DND-41 (cell line): ENCODE measurements around the gene CDT1.

Experiments
- ATAC-seq: fragments of 200-7000 bp; cut with Tn5 transposase; 3 replicates; pipeline ENCODE4 v1.9.1; 2021; ENCODE audit warnings: low read depth; ENCODE audit not compliant: insufficient read depth
- DNase-seq: peaks from one replicate; pipeline ENCODE4 v3.0.0-alpha.2; 2020
- H2AFZ ChIP-seq: 2 replicates; pipeline ENCODE4 v1.6.0; 2012; ENCODE audit warnings: low read depth, low read length
- H3K27ac ChIP-seq: 2 replicates; pipeline ENCODE4 v1.5.1; 2012; ENCODE audit warnings: low read length, inconsistent platforms
- H3K27me3 ChIP-seq: fragments of 200-600 bp; sonication (generic); 2 replicates; pipeline ENCODE4 v1.6.0; 2012; ENCODE audit warnings: low read length, mild to moderate bottlenecking, inconsistent platforms; ENCODE audit not compliant: insufficient read depth, poor library complexity
- H3K36me3 ChIP-seq: 2 replicates; pipeline ENCODE4 v1.5.1; 2012; ENCODE audit warnings: low read length, inconsistent platforms; ENCODE audit not compliant: insufficient read depth
- H3K4me1 ChIP-seq: 2 replicates; pipeline ENCODE4 v1.5.1; 2012; ENCODE audit warnings: mild to moderate bottlenecking, low read length; ENCODE audit not compliant: insufficient read depth
- H3K4me2 ChIP-seq: 2 replicates; pipeline ENCODE4 v1.6.0; 2012; ENCODE audit warnings: mild to moderate bottlenecking, moderate library complexity, low read length, inconsistent platforms; ENCODE audit not compliant: insufficient read depth
- H3K4me3 ChIP-seq, 2 experiments: fragments of 200-600 bp in 1 of 2; shearing (Covaris generic) in 1 of 2; 2 replicates each; pipeline ENCODE4 v1.5.1; 2012 to 2016; ENCODE audit warnings: inconsistent platforms in 2 of 2, low read length in 2 of 2, mild to moderate bottlenecking in 2 of 2, low read depth in 1 of 2, moderate library complexity in 1 of 2
- H3K79me2 ChIP-seq: 2 replicates; pipeline ENCODE4 v1.6.0; 2012; ENCODE audit warnings: low read length, inconsistent platforms; ENCODE audit not compliant: insufficient read depth
- H3K9ac ChIP-seq: 2 replicates; pipeline ENCODE4 v1.6.0; 2012; ENCODE audit warnings: low read depth, mild to moderate bottlenecking, inconsistent platforms, low read length, moderate library complexity
- H3K9me3 ChIP-seq: 2 replicates; pipeline ENCODE4 v1.5.1; 2012; ENCODE audit warnings: low read length, moderate library complexity, mild to moderate bottlenecking, inconsistent platforms; ENCODE audit not compliant: insufficient read depth, severe bottlenecking
- H4K20me1 ChIP-seq: 2 replicates; pipeline ENCODE4 v1.6.0; 2012; ENCODE audit warnings: low read length; ENCODE audit not compliant: insufficient read depth
- EZH2 ChIP-seq: IDR thresholded peaks from 3 replicates; pipeline ENCODE4 v1.6.1; 2012; ENCODE audit warnings: borderline replicate concordance, low read depth, mild to moderate bottlenecking, moderate library complexity, low read length, inconsistent platforms; ENCODE audit not compliant: severe bottlenecking
- TF ChIP-seq, protein P1 (sequence below): IDR thresholded peaks from 2 replicates; pipeline ENCODE4 v1.5.1; 2012; ENCODE audit warnings: borderline replicate concordance, low read length, moderate library complexity, mild to moderate bottlenecking; ENCODE audit not compliant: poor library complexity, severe bottlenecking; ENCODE audit errors: extremely low read depth

CDT1 gene

GRCh38 chr16:88839026-88839529, 35.5 kb downstream of the CDT1 start:
- H2AFZ ChIP-seq, result no peak overlapping the region
- H3K4me3 ChIP-seq, result no peak overlapping the region
- H3K9ac ChIP-seq, result no peak overlapping the region
- ATAC-seq (no peak), DNase-seq (no peak)
- H3K4me2 ChIP-seq, result no peak overlapping the region
- no peaks in the 10 kb centered on the region for H3K27me3 ChIP-seq
- no peaks in the 10 kb centered on the region for H3K79me2 ChIP-seq
- no peaks in the 10 kb centered on the region for H3K9me3 ChIP-seq
- H3K36me3 ChIP-seq, result peaks cover 34% of the 10 kb centered on the region
- no peak overlapping the region for H3K27ac ChIP-seq
- no peaks in the 10 kb centered on the region for H3K4me1 ChIP-seq
- peaks cover 10% of the 10 kb centered on the region; the same call in 1 of the 2 replicates for H4K20me1 ChIP-seq
- TF ChIP-seq EZH2, result no peak
- TF ChIP-seq, protein P1, sequence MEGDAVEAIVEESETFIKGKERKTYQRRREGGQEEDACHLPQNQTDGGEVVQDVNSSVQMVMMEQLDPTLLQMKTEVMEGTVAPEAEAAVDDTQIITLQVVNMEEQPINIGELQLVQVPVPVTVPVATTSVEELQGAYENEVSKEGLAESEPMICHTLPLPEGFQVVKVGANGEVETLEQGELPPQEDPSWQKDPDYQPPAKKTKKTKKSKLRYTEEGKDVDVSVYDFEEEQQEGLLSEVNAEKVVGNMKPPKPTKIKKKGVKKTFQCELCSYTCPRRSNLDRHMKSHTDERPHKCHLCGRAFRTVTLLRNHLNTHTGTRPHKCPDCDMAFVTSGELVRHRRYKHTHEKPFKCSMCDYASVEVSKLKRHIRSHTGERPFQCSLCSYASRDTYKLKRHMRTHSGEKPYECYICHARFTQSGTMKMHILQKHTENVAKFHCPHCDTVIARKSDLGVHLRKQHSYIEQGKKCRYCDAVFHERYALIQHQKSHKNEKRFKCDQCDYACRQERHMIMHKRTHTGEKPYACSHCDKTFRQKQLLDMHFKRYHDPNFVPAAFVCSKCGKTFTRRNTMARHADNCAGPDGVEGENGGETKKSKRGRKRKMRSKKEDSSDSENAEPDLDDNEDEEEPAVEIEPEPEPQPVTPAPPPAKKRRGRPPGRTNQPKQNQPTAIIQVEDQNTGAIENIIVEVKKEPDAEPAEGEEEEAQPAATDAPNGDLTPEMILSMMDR, result no peak

DNA sequence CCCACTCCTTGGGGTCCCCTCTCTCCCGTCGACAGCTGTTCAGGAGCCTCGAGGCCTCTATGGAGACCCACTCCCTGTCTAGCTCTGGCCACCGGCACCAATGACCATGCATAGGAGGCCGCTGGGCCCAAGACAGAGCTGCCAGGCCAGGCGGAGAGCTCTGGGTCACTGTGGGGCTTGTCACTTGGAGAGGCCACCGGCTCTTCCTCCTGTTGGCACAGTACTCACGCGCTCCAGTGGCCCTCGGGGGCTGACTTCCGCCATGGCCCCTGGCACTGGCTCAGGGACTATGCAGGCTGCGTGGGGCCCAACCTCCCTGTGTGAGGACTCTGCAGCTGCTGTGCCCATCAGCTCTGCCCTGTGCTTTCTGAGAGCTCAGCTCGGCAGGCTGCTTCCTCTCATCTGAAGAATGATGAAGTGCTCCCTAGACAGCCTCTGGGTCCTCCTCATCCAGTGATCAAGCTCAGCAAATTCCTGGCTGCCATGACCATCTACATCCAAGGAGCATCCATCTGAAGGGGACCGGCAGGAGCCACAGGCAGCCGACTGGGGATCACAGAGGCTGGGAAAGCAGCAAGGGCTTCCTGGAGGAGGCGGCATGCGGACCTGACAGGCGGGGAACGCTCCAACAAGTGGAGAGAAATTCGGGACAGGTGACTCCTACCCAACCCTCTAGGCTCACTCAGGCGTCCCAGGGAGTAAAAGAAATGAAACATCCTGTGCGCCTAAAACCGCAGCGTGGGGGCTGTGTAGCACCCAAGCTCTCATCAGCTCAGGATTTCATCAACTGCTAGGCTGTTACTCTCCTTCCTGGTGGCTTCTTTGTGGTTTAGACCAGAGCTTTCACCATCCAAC, 36.4 kb downstream of the CDT1 start:
- Histone ChIP-seq H3K4me2 (no peak overlapping the region), H4K20me1 (peaks cover 10% of the 10 kb centered on the region; the same call in 1 of the 2 replicates), H3K36me3 (peaks cover 32% of the 10 kb centered on the region), H3K79me2 (no peaks in the 10 kb centered on the region), H3K27me3 (no peaks in the 10 kb centered on the region), H2AFZ (no peak overlapping the region), H3K4me1 (no peaks in the 10 kb centered on the region), H3K9me3 (no peaks in the 10 kb centered on the region), H3K27ac (no peak overlapping the region), H3K9ac (no peak overlapping the region), H3K4me3 (no peak overlapping the region)
- DNase-seq (no peak), ATAC-seq (no peak; the same call in 1 of the 3 replicates)
- TF ChIP-seq, protein P1, result no peak
- no peak for TF ChIP-seq EZH2

- Histone ChIP-seq H3K9me3 (no peaks in the 10 kb centered on the region), H3K4me3 (no peak overlapping the region), H2AFZ (no peak overlapping the region), H3K36me3 (peaks cover 24% of the 10 kb centered on the region), H3K4me1 (no peaks in the 10 kb centered on the region), H3K9ac (no peak overlapping the region), H3K27ac (no peak overlapping the region), H3K27me3 (no peaks in the 10 kb centered on the region), H4K20me1 (peaks cover 10% of the 10 kb centered on the region; the same call in 1 of the 2 replicates), H3K4me2 (no peak overlapping the region), H3K79me2 (no peaks in the 10 kb centered on the region)
- TF ChIP-seq, protein P1, result no peak
- no peak for TF ChIP-seq EZH2
- DNase-seq, result no peak
- ATAC-seq, result no peak
Observed at GRCh38 chr16:88840600-88841215, 37.1 kb downstream of the CDT1 start.
